ENCODE data around the gene GTF2A1. TPM values are rescaled to one million over a fixed set of nuclear protein-coding genes. Genes with fewer than 3 reads are reported as not detected.

The GTF2A1 gene
- total and polyA plus RNA-seq, 2 donors (not counting 3 experiments of a cell fraction or from before 2014, with no cell fraction given): 11.1 to 33.4 TPM

DNA sequence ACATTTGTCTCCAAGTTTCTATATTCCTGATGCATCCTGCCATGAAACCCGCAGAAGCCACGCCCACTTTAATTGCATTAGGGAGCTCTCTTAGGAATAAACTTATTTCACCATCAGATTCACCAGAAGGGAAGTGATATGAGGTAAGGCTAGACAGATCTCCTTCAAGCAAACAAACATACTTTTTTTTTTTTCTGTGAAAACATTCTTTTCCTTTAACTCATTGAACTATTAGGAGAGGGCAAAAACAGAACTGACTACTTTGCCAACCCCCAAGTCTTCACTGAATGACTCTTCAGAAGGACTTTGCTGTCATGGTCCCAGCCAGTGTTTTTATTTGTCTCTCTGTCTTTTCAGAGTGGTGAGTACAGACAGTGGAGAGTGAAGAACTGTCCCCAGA is 48.4 kb downstream of the GTF2A1 start:
- H3K4me3 ChIP-seq (replicated peaks in 1 of 3; ENCODE audit: insufficient read depth in 1 of 3, low read depth in 1 of 3, low read length in 3 of 3): no peak overlapping the region
- no peaks in the 10 kb centered on the region for H3K27me3 ChIP-seq (ENCODE audit: control insufficient read depth in 2 of 2, insufficient read depth in 2 of 2, low read length in 2 of 2)
- H2AFZ ChIP-seq (ENCODE audit: low read depth, low read length): no peak overlapping the region
- intact Hi-C loops (cut with micrococcal nuclease) (loop anchor here (5.0 kb wide), 1 partner anchor 300 kb away; no protein-coding TSS in a partner anchor), dilution Hi-C loops (cut with MboI; ENCODE audit: extremely low pct_ligation_motif_present, low sequenced_read_pairs) (no loop called here)
- no peaks in the 10 kb centered on the region for H3K79me2 ChIP-seq (ENCODE audit: control insufficient read depth, insufficient read depth, low read length)
- POLR2A ChIA-PET: interaction anchor here (1.5 kb wide), 1 partner anchor 47 kb away, joined by 5 read pairs; no protein-coding TSS in a partner anchor
- BruUV-seq (replicated peaks): no TSS peak
- FAIRE-seq (no peak), DNase-seq (ENCODE audit: low read depth, low spot score) (no peak)
- H3K9me3 ChIP-seq (replicated peaks; ENCODE audit: control insufficient read depth, insufficient read depth, low read length): no peaks in the 10 kb centered on the region
- no peaks in the 10 kb centered on the region for H4K20me1 ChIP-seq (replicated peaks; ENCODE audit: control insufficient read depth, extremely low read depth, insufficient read depth, low read length)
- H3K36me3 ChIP-seq (ENCODE audit: control insufficient read depth in 2 of 2, extremely low read depth in 1 of 2, insufficient read depth in 2 of 2, low read length in 2 of 2): no peaks in the 10 kb centered on the region
- CTCF ChIA-PET: interaction anchor here (0.6 to 3.6 kb wide), 5 partner anchors 9 to 175 kb away, joined by 3 to 36 read pairs (median 4); partner anchors contain the start of gene GTF2A1
- no peak overlapping the region for H3K4me2 ChIP-seq (ENCODE audit: insufficient read depth, low read length)
- TF ChIP-seq GATA2 (IDR thresholded peaks at IDR 0.05; ENCODE audit: insufficient read depth, insufficient read length, low read depth, low read length) (no peak), POLR2A (IDR thresholded peaks at IDR 0.05; ENCODE audit: low read depth, low read length) (no peak), EZH2 (IDR thresholded peaks at IDR 0.05; ENCODE audit: borderline replicate concordance, low read depth, low read length, severe bottlenecking) (no peak), FOS (IDR thresholded peaks at IDR 0.05; ENCODE audit: borderline replicate concordance, insufficient read depth, low read length) (no peak), JUN (IDR thresholded peaks at IDR 0.05; ENCODE audit: borderline replicate concordance, insufficient read depth, insufficient read length, low read depth) (no peak), MYC (IDR thresholded peaks at IDR 0.05; ENCODE audit: low read depth, low read length) (no peak), POLR2AphosphoS5 (IDR thresholded peaks at IDR 0.05; ENCODE audit: insufficient read depth, low read depth, low read length) (no peak)
- TF ChIP-seq, protein P1, sequence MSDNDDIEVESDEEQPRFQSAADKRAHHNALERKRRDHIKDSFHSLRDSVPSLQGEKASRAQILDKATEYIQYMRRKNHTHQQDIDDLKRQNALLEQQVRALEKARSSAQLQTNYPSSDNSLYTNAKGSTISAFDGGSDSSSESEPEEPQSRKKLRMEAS (IDR thresholded peaks at IDR 0.05; ENCODE audit: insufficient read depth, insufficient read length): no peak
- TF ChIP-seq, protein P2, sequence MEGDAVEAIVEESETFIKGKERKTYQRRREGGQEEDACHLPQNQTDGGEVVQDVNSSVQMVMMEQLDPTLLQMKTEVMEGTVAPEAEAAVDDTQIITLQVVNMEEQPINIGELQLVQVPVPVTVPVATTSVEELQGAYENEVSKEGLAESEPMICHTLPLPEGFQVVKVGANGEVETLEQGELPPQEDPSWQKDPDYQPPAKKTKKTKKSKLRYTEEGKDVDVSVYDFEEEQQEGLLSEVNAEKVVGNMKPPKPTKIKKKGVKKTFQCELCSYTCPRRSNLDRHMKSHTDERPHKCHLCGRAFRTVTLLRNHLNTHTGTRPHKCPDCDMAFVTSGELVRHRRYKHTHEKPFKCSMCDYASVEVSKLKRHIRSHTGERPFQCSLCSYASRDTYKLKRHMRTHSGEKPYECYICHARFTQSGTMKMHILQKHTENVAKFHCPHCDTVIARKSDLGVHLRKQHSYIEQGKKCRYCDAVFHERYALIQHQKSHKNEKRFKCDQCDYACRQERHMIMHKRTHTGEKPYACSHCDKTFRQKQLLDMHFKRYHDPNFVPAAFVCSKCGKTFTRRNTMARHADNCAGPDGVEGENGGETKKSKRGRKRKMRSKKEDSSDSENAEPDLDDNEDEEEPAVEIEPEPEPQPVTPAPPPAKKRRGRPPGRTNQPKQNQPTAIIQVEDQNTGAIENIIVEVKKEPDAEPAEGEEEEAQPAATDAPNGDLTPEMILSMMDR (IDR thresholded peaks at IDR 0.05; ENCODE audit: extremely low read depth in 1 of 2, insufficient read depth in 1 of 2, low read depth in 1 of 2, low read length in 2 of 2): no peak
- H3K27ac ChIP-seq (ENCODE audit: insufficient read depth, low read depth, low read length): no peak overlapping the region
- no peaks in the 10 kb centered on the region for H3K9me1 ChIP-seq (replicated peaks; ENCODE audit: control insufficient read depth, extremely low read depth, insufficient read depth, low read length)
- peaks cover 12% of the 10 kb centered on the region for H3K4me1 ChIP-seq (ENCODE audit: control insufficient read depth, extremely low read depth, insufficient read depth, low read length)
- H3K9ac ChIP-seq (replicated peaks; ENCODE audit: extremely low read depth, insufficient read depth, low read length): no peak overlapping the region
